Activated T-cell treated with anti-CD3 and anti-CD28 coated beads for 4 hours (primary cell): ENCODE data around the gene CDH22.

Source experiments
- DNase-seq: peaks from one replicate; pipeline ENCODE4 v3.0.0-alpha.2; 2020

CDH22 gene

GRCh38 chr20:46159101-46159897 lies 149.0 kb downstream of the CDH22 start:
- no peak for DNase-seq

GRCh38 chr20:46158476-46158987 lies 149.8 kb downstream of the CDH22 start:
- DNase-seq: no peak

GRCh38 chr20:46157625-46158024 lies 150.7 kb downstream of the CDH22 start:
- no peak for DNase-seq

DNA sequence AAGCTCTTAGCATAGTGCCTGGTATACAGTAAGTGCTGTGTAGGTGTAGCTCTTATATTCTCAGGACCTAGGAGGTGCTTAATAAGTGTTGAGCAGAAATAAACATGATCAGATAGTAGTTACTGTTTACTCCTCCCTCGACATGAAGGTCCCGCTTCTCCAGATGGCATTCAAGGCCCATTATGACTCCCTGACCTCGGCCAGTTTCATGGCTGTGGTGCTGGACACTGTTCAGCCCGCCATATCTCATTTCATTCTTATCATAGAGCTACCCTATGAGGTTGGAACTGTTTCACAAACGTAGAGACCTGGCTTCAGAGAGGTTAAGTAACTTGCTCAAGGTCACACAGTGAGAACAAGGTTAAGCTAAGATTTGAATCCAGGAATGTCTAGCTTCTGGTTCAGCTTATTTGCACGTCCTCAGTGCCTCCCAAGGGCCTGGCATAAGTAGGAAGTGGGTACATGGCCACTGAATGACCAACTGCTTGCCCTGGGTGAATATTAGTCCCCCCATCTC lies 151.2 kb downstream of the CDH22 start:
- DNase-seq: no peak

DNA sequence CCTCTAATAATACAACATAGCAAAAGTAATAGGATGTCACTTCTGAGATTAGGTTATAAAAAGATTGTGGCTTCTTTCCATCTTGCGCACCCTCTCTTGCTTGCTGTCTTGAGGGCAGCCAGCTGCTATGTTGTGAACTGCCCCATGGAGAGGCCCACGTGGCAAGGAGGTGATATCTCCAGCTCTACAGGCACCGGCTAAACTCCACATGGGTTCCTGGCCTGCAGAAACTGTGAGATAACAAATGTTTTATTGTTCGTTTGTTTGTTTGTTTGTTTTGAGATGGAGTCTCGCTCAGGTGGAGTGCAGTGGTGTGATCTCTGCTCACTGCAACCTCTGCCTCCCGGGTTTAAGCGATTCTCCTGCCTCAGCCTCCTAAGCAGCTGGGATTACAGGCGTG lies 152.2 kb downstream of the CDH22 start:
- no peak for DNase-seq

DNA sequence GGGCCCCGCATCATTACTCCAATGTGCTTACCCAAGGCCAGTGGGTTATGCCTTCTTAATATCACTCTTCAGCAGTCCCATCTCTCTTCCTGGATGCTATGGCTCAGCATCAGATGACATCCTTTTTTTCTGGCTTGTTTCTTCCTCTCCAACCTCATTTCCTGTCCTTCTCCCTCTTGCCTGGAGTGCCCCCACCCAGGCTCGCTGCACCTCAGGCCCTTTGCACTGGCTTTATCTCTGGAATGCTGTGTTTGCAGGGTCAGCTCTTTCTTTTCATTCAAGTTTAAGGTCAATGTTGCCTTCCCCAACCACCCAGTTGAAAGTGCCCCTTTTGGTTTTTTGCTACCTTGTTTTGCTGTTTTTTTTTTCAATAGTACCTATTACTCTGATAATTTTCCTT lies 153.5 kb downstream of the CDH22 start:
- DNase-seq: no peak

DNA sequence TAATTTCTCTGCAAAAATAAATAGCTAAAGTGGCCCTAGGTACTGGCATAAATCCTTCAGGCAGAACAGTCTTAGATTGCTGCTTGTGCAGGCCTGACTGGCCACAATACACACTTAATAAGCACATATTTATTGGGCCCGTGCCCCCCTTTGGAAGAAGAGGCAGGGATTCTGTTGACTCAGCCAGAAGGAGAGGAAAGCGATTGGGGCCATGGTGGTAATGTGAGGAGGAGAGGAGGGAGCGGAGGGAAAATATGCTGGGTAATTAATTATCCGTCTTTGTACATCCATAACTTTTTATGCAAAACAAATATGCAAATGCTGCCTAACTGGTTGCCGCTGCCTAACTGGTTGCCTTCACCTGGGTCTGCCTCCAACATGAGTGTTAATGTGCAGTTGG lies 154.0 kb downstream of the CDH22 start:
- DNase-seq: no peak

- DNase-seq: no peak
These were observed 155.3 kb downstream of the CDH22 start for GRCh38 chr20:46152824-46153586.

DNA sequence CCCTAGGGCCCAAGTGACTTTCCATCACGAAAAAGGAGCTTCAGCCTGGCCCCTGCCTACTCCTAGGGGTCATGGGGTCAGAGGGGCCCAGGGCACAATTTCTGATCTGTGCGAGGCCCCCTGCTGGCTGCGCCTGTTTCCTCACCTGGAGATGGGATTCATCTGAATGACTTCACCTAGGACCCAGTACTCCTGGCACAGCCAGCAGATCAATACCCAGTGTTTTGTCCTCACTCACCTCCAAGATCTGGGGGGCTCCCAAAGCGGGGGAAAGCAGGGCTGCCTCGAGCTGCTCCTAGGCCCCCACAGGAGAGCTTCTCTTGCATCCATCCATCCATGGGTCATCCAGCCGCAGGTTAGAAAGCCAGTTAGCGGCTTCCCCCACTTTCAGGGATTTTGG lies 156.4 kb downstream of the CDH22 start:
- no peak for DNase-seq

DNA sequence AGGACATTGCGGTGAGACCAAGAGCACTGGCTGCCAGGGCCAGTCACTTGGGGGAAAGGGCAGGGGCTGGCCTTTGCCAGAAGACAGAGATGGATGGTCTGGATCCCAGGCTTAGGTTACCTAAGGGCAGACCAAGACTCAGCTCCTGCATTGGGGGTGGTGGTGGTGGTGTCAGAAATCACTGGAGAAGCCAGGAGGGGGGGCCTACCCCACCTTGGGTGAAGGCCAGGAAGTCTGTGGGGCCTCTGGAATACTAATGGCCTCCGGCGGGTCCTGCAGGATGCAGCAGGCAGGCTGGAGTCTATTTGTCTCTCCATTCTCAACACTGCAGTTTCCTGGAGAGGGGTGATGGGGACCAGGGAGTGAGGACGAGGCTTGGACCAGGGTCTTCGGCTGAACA lies 157.4 kb downstream of the CDH22 start:
- DNase-seq: no peak

DNA sequence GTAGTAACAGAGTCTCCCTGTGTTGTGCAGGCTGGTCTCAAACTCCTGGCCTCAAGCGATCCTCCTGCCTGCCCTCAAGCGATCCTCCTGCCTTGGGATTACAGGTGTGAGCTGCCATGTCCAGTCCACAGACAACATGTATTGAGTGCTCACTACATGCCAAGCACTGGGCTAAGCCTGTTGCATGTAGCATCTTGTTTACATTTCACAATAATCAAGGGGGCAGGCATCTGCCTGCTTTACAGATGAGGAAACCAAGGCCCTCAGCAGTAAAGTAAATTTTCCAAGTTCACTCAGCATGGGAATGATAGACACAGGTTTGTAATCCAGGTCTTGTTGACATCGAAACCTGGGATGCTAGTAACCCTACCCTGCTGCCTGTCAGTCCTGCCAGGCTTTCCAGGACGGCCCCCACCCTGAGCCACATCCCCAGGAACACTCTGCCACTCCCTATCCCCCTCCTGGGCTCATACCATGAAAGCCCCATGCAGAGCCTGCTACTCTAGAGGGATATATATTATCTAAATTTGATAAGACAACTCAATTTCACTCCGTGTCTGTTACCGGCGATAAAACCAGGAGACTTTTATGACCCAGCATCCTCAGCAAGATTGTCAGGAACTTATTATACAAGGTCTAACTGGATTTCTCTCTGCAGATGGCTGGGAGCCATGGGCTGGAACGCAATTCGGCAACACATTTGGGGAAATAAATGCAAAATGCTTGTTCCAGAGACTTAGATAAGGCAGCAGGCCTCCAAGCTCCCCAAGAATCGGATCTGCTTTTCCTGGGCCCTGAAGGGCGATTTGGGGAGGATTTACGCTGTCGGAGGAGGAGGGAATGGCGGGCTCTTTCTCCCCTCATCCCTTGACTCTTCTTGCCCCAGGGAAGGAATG lies 159.7 kb downstream of the CDH22 start:
- DNase-seq: no peak

GRCh38 chr20:46145713-46146112 lies 162.6 kb downstream of the CDH22 start:
- no peak for DNase-seq

DNA sequence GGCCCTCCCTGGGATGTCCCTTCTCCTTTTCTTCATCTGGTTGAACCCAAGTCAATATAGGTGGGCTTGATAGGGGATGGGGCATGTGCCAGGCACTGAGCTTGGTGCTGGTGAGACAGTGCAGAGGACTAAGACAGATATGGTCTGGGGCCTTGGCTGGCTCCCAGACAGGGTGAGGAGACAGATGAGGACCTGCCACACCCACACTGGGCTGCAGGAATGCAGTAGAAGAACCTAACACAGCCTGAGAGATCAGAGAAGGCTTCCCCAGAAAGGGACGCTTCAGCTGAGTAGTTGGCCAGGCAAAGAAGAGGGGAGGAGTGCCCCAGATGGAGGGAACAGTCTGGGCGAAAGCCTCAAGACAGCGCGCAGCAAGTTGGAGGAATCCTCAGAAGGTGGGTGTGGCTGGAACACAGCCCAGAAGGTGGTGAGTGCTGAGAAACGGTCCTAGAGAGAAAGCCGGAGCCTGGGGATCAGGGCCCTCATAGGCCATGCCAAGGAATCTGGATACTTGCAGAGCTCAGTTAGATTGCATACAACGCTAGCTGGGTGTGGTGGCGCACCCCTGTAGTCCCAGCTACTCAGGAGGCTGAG lies 163.8 kb downstream of the CDH22 start:
- DNase-seq: no peak

GRCh38 chr20:46142124-46142523 lies 166.2 kb downstream of the CDH22 start:
- DNase-seq: no peak

DNA sequence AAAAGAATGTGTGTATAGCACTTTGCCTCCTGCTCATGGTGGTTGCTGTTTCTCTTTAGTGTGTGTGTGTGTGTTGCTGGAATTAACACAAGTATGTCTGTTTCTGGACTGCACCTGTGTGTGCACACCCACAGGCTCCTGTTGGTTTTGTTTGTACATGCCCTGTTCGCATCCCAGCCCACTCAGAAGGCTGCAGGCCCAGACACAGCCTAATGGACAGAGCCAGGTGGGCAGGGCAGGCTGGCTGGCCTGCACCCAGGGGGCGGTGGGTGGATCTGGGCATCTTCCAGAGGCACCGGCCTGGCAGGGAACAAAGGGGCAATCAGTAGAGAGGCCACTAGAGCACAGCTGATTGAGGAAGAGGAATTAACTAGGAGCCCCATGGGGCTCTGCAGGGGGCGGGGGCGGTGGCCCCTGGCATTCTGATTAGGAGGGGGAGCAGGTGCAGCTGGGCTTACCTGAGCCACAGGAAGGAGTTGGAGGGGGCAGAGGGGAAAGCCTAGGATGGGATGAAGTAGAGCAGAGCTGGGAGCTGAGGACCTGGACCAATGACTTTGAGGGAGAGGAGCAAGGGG lies 168.3 kb downstream of the CDH22 start:
- DNase-seq: no peak

- DNase-seq: no peak
These were observed 168.9 kb downstream of the CDH22 start for GRCh38 chr20:46139266-46139889.

DNA sequence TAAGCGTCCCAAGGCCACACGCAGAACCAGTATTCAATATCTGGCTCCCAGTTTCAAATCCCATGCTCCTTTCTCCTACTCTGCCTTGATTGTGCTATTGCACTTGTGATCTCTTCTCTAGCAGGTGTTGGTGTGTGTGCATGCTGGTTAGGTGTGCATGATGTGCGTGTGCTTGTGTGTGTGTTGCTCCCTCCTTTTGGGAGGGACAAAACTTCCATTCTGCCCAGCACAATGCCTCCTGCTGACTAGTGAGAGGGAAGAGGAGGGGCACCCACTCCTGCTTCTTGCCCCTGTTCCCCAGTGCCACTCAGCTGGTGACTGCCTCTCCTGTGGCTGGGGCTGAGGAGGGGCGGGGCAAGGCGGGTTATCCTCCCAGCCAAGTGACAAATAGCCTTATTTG lies 170.5 kb downstream of the CDH22 start:
- DNase-seq: no peak

GRCh38 chr20:46135856-46136633 lies 172.3 kb downstream of the CDH22 start:
- no peak for DNase-seq

DNA sequence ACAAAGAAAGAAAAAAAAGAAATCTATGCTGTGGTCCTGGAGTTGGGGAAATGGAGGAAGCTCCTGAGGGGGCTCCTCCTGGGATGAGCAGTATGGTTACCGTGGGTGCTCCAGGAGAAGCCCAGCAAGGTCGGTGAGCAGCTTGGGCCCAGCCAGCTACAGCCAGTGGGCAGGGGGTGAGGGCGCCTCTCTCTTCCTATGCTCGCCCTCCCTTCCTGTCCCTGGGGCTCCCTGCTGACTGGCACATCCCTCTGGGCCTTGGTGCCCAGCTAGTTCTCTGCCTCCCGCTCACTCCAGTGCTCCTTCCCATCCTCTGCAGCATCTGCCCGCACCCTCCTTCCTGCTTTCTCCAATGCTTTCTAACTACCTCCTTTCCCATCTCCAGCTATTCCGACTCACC lies 173.6 kb downstream of the CDH22 start:
- DNase-seq: no peak

DNA sequence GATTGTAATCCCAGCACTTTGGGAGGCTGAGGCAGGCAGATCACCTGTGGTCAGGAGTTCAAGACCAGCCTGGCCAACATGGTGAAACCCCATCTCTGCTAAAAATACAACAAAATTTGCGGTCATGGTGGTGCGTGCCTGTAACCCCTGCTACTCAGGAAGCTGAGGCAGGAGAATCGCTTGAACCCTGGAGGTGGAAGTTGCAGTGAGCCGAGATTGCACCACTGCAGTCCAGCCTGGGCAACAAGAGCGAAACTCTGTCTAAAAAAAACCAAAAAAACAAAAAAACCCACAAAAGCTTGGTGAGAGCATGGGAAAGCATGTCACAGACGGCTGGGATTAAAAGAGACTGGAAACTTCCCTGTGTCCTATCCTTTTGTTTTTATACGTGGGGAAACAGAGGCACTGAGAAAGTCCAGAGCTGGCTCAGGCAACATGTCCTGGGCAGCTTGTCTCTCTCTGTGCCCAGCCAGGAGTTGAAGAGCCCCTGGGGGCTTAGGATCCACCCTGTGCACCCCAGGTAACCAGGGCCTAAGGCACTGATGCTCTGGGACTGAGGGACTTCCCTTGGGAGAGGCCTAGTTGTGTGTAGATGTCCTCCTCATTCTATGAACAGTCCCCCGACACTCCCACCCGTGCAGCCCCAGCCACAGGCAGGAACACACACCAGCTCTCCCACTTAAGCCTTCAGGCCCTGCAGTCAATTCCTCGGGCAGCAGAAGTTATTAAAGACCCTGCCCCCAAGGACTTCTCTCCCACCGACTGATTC lies 174.2 kb downstream of the CDH22 start:
- no peak for DNase-seq
